ENCODE results near the gene DNMBP.
"Not testable (repeated sequence)": the region's sequence is repeated elsewhere in the genome, so short reads cannot be mapped to it uniquely, and the experiment has no call there.

DNMBP gene

DNA sequence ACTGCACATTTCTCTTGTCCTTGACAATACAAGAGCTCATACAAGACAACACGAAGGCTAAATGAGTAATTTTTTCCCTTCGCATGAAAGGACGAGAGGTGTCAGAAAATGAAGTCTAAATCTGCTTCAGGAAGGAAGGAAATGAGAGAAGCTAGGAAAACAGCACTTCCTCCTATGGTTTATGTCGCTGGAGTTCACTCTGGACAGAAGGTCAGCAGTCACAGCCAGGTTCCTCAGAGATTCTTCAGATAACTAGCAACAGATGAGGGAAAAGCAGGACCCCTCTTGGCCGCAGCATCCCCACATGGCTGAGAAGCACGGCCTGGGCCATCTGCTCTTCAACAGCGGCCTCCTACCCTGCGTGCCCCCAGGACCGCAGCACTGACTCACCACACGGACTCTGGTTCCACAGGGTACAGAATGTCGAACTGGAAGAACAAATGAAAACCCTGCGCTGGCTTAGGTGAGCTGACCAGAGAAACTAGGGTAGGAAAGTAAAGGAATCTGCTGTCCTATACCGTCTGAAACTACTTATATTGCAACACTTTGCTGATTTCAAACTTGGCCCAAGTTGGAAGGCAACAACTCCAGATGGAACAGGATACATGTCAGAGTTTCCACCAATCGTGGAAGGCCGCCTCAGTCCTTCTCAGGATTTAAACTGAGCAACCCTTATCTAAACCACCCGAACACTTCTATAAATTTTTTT, 26.3 kb downstream of the DNMBP start:
- no peak for FAIRE-seq

DNA sequence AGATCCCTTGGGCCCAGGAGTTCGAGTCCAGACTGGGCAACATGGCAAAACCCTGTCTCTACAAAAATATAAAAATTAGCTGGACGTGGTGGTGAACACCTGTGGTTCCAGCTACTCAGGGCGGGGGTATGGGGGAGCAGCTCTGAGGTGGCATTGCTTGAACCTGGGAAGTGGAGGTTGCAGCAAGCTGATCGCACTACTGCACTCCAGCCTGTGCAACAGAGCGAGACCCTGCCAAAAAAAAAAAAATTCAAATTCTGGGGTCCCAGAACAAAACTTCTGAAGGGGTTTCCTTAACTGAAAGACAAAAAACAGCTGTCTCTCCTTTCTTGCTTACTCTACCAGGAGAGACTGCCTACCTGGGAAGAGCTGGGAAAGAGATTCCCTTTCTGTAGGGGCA, 27.0 kb downstream of the DNMBP start:
- no peak for FAIRE-seq

DNA sequence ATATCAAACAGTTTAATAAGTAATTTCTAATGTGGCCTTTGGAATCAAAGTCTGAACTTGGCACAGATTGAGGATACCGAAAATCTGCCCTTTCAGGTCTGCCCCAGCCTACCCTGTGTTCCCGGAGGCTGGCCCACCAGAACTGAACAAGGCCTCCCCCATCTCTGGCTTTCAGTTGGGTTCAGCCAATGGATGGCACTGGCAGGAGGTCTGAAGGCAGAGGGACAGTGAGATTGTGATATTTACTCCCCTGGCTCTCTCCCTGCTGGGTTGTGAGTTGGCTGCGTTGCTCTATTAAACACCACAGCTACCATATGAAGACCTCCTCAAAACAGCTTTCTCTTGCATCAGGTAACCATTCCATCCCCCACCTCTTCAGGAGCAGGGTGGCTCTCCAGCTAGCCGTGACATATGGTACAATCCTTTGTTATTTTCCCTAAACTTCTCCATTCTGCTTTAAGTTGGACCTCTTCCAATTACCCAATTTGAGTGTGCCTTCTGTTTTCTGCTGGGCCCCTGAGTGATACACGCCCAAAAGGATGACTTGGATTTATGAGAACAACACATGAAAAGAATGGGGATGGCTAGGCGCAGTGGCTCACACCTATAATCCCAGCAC, 28.1 kb downstream of the DNMBP start:
- no peak for FAIRE-seq

DNA sequence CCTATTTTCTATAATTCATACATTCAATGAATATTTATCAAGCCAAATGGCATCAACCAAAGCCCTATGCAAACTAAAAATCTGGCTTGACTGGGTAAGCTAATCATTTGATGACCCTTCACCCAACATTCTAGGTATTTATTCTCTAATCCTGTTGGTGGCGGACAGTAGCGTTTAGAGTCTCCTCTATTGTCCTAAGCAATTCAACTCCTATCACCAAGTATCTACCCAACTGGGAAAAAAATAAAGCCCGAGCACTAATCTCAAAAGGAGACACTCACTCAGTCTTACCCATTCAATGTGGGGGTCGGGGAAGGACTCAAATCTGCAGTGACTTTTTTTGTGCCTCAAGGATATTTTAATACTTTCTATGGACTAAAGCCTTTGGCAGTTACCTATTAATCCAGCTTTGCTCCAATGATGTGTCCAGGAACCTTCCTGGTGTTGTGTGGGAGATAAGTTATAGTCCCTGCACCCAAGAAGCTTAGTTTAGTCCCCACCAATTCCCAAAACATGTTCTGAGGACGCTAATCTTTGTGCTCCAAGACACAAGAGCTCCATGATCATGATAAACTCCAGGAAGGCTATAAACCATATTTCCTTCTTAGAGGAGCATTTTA, 30.6 kb downstream of the DNMBP start:
- no peak for FAIRE-seq

DNA sequence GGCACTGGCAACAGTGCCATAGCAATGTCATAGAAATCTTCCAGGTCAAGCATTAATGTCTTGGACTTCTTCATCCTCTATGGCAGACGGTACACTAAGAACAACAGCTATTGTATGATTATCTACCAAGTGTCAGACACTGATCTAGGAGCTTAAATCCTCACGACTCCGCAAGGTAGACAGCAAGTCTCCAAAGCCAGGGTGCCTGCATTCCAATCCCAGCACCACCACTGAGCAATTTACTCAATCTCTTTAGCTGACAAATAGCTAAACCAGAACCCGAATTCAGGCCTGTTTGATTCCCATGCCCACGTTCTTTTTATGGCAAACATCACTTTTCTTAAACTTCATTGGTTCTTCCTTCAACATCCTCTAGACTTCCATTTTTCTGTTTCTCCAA, 31.8 kb downstream of the DNMBP start:
- no peak for FAIRE-seq

DNA sequence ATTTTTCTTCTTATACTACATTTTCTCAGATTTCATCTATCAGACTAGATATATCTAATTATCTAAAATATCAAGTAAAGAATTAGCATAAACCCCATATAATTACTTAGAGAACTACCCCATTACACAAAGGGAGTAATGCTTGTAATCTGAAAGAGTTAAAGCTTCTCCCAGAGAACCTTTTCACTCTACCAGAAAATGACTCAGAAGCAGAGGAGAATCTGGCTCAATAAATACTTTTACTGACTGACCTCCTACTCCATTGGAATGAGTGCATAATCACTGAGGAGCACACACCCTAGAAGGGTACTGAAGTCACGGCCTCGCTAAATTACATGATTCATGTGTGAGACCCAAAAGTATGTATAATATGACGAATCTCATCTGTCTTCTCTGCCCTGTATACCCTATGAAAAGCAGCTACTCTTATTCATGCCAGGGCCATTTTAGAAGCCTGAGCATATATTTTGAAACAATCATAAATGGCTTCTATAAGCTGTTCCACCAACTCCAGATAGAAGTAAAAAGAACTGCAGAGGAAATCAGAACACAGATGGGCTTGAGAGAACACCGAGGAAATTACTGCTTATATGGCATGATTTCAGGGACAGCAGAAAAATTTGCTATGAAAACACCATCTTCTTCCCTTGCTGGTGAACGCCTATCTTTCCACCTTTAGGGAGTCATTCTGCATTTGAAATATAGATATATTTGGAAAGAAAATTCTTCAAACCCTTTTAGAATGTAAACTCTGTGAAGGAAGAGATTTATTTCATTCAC, 32.7 kb downstream of the DNMBP start:
- no peak for FAIRE-seq

DNA sequence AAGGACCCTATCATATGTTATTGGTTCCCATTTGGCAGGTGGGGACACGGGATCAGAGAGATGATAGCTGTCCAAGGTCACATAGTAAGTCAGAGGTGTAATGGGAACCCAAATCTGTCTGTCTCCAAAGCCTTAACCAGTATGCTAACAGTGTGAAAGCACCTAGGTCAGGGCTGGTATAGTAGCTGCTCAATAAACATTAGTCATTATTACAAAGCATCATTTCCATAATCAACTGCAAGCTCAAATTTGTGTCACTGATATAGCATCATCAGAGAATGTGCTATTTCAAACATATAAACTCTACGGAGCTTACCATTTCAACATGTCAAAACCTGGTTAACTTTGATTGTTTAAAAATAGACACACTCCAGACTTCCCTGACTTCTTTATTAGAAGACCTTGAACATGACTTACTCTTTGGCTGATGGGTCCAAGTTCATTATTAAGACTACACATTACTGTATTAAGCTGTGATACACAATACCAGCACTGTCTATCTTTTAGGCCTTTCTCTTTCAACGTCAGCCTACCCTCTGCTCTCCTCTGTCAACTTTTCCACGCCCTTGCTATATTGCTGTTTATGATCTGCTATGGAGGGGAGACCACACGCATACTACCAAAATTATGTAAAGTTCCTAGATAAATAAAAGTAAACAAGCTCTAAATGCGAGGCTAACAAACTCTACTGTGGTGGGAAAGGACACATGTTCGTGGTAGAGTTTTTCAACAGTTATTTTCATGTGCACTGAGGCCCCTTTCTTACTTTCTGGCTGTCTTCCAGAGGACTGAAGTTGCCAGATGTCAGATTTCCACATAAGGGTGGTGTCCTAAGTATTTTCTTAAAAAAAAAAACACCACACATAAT, 33.6 kb downstream of the DNMBP start:
- no peak for FAIRE-seq

DNA sequence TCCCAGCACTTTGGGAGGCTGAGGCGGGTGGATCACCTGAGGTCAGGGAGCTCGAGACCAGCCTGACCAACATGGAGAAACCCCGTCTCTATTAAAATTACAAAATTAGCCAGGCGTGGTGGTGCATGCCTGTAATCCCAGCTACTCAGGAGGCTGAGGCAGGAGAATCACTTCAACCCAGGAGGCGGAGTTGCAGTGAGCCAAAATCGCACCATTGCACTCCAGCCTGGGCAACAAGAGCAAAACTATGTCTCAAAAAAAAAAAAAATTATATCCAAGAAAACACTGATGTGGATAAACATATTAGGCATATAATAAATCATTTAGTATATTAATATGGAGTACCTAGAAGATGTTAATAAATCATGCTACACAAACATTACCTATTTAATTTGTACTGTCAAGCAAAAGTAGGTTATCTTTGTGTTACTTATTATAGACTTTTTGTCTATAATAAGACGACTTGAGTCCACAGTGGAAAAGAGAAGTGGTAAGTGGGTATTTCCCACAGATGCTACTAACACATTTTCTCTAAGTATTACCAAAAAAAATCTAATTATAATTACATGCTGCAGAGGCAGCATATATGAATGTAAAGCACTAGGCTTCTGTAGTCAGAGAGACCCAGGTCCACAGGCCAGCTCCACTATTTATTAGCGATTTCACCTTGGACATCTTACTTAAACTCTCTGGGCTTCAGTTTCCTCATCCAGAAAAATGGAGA, 34.5 kb downstream of the DNMBP start:
- FAIRE-seq = no peak

DNA sequence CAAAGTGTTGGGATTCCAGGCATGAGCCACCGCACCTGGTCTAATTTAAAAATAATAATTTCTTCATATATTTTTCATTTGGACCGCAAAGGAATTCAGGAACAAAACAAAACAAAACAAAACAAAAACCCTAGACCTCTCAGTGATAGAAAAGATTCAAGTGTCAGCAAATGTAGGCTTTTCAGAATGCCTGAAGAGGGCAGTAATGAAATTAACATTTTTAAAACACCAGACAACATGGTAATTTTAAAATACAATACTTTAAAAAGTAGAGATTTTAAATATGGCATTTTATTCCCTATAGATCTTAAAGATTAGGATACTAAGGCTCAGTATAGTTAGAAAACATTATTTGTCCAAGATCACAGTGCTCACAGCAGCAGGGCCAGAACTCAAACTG, 36.6 kb downstream of the DNMBP start:
- FAIRE-seq = peak; percentile 33

DNA sequence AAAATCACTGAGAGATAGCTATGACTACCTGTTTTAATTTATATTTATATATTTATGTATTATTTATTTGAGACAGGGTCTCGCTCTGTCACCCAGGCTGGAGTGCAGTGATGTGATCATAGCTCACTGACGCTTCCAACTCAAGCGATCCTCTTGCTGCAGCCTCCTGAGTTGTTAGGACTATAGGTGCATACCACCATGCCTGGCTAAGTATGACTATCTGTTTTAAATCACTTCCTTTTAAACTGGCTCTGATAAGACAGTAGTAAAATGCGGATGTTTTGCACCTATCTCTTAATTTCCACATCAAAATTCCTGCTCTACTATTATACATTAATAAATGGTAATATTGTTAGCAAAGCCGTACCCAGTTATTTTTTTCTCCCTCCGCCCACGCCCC, 41.8 kb downstream of the DNMBP start:
- FAIRE-seq = no peak

DNA sequence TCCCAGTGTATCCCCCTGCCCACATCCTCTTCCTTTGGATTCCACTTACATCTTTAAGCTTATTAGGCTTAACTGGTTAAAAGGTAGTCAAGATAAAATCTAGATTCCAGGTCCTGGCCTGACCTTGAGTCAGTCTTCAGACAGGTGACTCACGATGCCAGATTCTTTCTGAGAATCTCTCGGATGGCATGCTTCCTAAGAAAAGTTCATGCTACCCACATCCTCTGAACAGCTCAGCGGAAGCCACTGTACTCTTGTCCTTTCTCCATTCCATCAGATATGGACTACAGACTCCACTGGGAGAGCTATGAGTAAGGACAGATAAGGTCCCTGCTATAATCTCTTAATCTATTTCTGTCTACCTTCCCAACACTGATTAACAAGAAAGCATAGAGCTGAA, 43.4 kb downstream of the DNMBP start:
- no peak for FAIRE-seq

DNA sequence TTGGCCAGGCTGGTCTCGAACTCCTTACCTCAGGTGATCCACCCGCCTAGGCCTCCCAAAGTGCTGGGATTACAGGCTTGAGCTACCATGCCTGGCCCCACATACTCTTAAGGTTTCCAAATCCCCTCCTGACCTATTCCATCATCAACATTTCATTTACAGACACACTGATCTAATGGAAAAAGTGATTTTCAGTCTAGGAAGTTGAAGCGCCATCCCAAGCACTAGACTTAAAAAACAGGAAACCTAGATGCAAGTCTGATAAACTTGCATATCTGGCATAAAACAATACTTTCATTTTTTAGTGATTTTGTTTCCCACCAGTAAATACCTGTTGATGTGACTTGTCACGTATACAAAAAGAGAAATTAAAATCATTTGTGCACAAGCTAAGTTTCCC, 44.0 kb downstream of the DNMBP start:
- FAIRE-seq = no peak

DNA sequence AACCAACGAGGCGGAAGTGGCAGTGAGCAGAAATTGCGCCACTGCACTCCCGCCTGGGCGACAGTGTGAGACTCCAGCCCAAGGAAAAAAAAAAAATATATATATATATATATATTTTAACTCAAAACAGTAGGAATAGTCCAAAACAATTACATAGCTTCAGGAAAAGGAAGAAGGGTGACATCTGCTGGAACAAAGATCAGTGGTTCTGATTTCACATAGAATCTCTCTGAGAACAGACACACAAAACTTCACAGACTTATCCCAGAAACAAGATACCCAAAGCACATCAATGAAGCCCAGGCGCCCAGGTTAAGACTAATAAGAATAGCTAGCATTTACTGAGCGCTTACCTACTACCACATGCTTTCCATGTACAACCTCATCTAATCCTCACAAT, 45.0 kb downstream of the DNMBP start:
- FAIRE-seq = no peak

DNA sequence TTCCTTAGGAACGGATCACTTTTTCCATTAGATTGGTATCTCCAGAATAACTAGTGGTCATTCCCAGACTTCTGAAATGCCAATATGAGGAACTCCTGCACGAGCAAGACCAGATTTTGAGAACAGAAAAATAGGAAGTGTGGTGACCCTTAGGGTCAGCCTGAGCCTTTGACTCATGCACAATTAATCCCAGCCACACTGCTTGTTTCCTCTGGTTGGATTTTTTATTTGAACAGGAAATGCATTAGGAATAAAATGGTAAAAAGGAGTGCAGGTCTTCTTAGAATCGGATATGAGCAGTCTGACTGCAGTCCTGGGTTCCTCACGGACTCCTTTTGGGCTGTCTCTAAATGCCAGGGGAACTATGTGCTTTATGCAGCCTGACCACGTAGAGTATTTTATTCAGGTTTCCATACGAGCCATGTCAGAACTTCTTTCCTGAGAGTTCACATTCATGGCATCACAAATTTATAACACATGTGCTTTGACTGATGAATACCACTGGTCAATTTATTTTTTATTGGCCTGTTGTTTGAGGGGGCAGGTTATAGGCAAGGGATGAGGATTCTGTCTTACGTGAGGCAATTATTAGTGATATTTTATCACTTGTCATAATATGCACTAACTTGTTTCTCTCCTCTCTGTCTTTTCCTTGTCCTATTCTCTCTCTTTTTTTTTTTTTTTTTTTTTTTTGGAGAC, 46.1 kb downstream of the DNMBP start:
- FAIRE-seq = not testable (repeated sequence)

DNA sequence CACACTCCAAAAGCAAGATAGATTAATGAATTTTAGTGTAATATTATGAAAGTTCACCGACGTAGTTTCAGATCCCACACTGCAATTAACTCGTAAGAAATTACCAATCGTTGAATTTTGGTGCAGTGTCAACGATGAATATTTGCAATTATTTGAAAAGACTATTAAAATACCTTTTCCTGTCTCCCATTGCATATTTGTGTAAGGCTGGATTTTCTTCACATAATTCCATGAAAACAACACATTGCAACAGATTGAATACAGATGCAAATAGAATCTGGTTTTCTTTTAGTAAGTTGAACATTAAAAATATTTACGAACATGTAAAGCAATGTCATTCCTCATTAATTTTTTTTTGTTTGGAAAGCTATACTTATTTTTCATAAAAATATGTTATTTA, 50.9 kb downstream of the DNMBP start:
- no peak for FAIRE-seq

DNA sequence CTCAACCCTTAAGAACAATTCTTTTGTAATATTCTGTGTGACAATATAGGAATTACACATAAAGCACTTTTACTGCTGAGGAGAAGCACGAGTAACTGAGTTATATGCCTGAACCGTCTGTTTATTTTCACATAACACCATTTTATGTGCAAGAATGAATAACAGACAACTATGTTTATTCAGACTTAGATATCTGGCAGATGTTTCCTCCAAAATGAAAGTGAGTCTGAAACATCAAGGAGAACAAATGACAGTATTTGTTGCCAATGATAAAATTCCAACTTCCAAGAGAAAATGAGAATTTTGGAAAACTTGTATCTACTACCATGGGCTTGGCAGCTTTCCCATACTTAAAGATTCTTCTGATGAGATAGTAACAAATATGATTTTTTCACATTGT, 51.4 kb downstream of the DNMBP start:
- FAIRE-seq = no peak

DNA sequence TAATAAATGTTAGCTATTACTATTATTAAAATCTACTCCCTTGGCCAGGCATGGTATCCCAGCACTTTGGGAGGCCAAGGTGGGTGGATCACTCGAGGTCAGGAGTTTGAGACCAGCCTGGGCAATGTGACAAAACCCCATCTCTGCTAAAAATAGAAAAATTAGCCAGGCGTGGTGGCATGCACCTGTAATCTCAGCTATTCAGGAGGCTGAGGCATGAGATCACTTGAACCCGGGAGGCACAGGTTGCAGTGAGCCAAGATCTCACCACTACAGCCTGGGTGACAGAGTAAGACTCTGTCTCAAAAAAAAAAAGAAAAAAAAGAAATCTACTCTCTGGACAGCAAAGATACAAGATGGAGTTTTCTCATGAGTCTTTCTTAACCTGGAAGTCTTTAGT, 56.2 kb downstream of the DNMBP start:
- FAIRE-seq = not testable (repeated sequence)

DNA sequence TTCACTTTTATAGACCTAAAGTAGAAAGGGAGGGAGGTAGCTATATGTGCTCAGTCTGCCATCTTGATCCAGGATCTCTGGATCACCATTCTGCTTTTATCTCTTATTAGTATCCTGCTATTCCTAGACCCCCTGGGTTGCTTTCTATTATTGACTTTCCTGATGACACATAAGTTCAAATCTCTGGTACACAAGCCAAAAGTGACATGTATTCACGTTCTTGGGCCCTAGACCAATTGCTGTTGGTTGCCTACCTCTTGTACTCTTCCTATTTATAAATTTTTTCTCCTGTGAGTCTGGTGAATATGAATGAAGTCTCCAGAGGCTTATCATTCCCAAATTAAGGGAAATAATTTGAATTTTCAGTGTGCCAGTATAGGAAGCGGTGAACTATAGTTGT, 56.9 kb downstream of the DNMBP start:
- no peak for FAIRE-seq

DNA sequence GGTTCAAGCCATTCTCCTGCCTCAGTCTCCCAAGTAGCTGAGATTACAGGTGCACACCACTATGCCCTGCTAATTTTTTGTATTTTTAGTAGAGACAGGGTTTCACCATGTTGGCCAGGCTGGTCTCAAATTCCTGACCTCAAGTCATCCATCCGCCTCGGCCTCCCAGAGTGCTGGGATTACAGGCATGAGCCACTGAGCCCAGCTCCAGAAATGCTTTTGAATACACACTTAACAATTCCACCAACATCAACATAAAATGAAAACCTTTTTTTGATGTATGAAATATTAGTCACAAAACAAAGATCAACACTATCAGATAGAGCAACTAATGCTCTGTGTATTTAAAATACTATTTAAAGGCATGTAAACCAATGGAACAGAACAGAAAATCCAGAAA, 63.7 kb downstream of the DNMBP start:
- FAIRE-seq = not testable (repeated sequence)

DNA sequence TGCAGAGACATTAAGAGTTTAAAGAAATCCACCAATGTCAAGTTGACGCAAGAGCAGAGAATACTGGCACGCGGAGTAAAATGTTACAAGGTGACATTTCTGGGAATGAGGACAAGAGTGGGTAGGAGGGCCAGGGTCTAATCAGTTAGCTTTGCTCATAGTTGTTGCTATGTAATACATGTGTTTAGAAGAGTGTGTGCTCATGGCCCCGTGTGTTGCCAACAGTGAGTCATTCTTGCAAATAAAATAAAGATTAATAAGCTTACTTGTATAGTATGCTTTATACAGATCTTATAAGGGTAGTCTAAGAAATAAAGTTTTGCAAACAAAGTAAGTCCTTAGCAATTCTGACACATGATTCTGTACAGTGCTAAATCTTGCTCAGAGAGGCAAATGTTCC, 64.5 kb downstream of the DNMBP start:
- no peak for FAIRE-seq

DNA sequence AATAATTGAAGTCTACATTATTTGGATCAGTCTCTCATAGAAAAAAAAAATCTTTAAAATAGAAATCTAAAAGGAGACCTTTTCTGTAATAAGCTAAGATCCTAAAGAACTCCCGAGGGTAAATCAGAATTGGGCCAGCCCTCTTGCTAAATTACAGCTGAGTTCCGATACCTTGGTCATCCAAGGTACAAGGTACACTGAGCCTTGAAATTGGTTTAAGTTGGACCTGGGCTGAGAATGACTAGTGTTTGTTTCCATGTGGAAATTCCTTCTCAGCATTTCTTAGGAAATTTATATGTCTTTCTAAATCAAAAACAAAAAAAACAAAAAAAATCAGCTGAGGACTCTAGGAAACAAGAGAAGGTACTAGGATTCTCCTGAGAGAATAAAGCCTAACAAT, 64.9 kb downstream of the DNMBP start:
- FAIRE-seq = no peak

Data from G401.6 (cell line).